22Rv1 (cell line): ENCODE results near the gene CFAP74.

Experiments
- CTCF ChIP-seq: fragments of 450-650 bp; IDR thresholded peaks from 2 replicates; pipeline ENCODE4 v1.5.1; 2017; ENCODE audit warnings: mild to moderate bottlenecking
- ZFX ChIP-seq: fragments of 450-650 bp; IDR thresholded peaks from 2 replicates; pipeline ENCODE4 v1.6.1; 2017; ENCODE audit warnings: antibody characterized with exemption, borderline replicate concordance

- TF ChIP-seq CTCF: peak; percentile 91
- TF ChIP-seq ZFX: no peak
Observed at GRCh38 chr1:1943834-1944570, 59.6 kb downstream of the CFAP74 start.
